Measurements from ENCODE around the gene PDE7B.

PDE7B gene

GRCh38 chr6:135939208-135939591, 87.7 kb downstream of the PDE7B start:
- Histone ChIP-seq H3F3A (ENCODE audit: insufficient read depth, low read length) (no peaks in the 10 kb centered on the region), H3K4me2 (ENCODE audit: low read depth, low read length) (no peak overlapping the region), H4K20me1 (ENCODE audit: insufficient read depth, low read length) (no peaks in the 10 kb centered on the region), H3K27ac (ENCODE audit: low read length) (no peak overlapping the region), H3K9me3 (replicated peaks; ENCODE audit: insufficient read depth, low read length) (no peaks in the 10 kb centered on the region), H3K27me3 (replicated peaks; ENCODE audit: insufficient read depth, low read length) (no peaks in the 10 kb centered on the region), H3K9me2 (replicated peaks; ENCODE audit: insufficient read depth, low read length) (no peaks in the 10 kb centered on the region), H2AFZ (ENCODE audit: low read length) (no peak overlapping the region), H3K4me1 (ENCODE audit: low read length) (no peaks in the 10 kb centered on the region), H3K79me2 (ENCODE audit: low read length) (no peaks in the 10 kb centered on the region), H3K4me3 (ENCODE audit: low read length) (no peak overlapping the region), H3K9ac (ENCODE audit: low read length) (no peak overlapping the region), H3K36me3 (replicated peaks; ENCODE audit: insufficient read depth, low read length) (no peaks in the 10 kb centered on the region)
- DNase-seq: no peak
- no peak for TF ChIP-seq CTCF (IDR thresholded peaks at IDR 0.05; ENCODE audit: low read length)
- TF ChIP-seq EZH2phosphoT487 (IDR thresholded peaks at IDR 0.05; ENCODE audit: low read length): no peak
- TF ChIP-seq EZH2 (optimal IDR thresholded peaks at IDR 0.05; ENCODE audit: low read depth, low read length): no peak

GRCh38 chr6:135940616-135941167, 89.2 kb downstream of the PDE7B start:
- H3K27me3 ChIP-seq (replicated peaks; ENCODE audit: insufficient read depth, low read length): no peaks in the 10 kb centered on the region
- H3K36me3 ChIP-seq (replicated peaks; ENCODE audit: insufficient read depth, low read length): no peaks in the 10 kb centered on the region
- TF ChIP-seq CTCF (IDR thresholded peaks at IDR 0.05; ENCODE audit: low read length): no peak
- TF ChIP-seq EZH2 (optimal IDR thresholded peaks at IDR 0.05; ENCODE audit: low read depth, low read length): no peak
- TF ChIP-seq EZH2phosphoT487 (IDR thresholded peaks at IDR 0.05; ENCODE audit: low read length): no peak
- no peak overlapping the region for H3K27ac ChIP-seq (ENCODE audit: low read length)
- H4K20me1 ChIP-seq (ENCODE audit: insufficient read depth, low read length): no peaks in the 10 kb centered on the region
- no peaks in the 10 kb centered on the region for H3K4me1 ChIP-seq (ENCODE audit: low read length)
- H3K79me2 ChIP-seq (ENCODE audit: low read length): no peaks in the 10 kb centered on the region
- no peaks in the 10 kb centered on the region for H3K9me2 ChIP-seq (replicated peaks; ENCODE audit: insufficient read depth, low read length)
- H3K4me3 ChIP-seq (ENCODE audit: low read length): no peak overlapping the region
- no peak overlapping the region for H2AFZ ChIP-seq (ENCODE audit: low read length)
- H3K4me2 ChIP-seq (ENCODE audit: low read depth, low read length): no peak overlapping the region
- DNase-seq: no peak
- H3K9me3 ChIP-seq (replicated peaks; ENCODE audit: insufficient read depth, low read length): no peaks in the 10 kb centered on the region
- no peaks in the 10 kb centered on the region for H3F3A ChIP-seq (ENCODE audit: insufficient read depth, low read length)
- H3K9ac ChIP-seq (ENCODE audit: low read length): no peak overlapping the region

- H3K27me3 ChIP-seq (replicated peaks; ENCODE audit: insufficient read depth, low read length): no peaks in the 10 kb centered on the region
- no peak overlapping the region for H3K27ac ChIP-seq (ENCODE audit: low read length)
- no peak overlapping the region for H3K4me3 ChIP-seq (ENCODE audit: low read length)
- no peaks in the 10 kb centered on the region for H3F3A ChIP-seq (ENCODE audit: insufficient read depth, low read length)
- no peak for DNase-seq
- no peak overlapping the region for H3K9ac ChIP-seq (ENCODE audit: low read length)
- no peaks in the 10 kb centered on the region for H3K4me1 ChIP-seq (ENCODE audit: low read length)
- H3K9me2 ChIP-seq (replicated peaks; ENCODE audit: insufficient read depth, low read length): no peaks in the 10 kb centered on the region
- H2AFZ ChIP-seq (ENCODE audit: low read length): no peak overlapping the region
- H3K9me3 ChIP-seq (replicated peaks; ENCODE audit: insufficient read depth, low read length): no peaks in the 10 kb centered on the region
- no peaks in the 10 kb centered on the region for H3K79me2 ChIP-seq (ENCODE audit: low read length)
- TF ChIP-seq EZH2 (optimal IDR thresholded peaks at IDR 0.05; ENCODE audit: low read depth, low read length) (no peak), EZH2phosphoT487 (IDR thresholded peaks at IDR 0.05; ENCODE audit: low read length) (no peak), CTCF (IDR thresholded peaks at IDR 0.05; ENCODE audit: low read length) (no peak)
- H4K20me1 ChIP-seq (ENCODE audit: insufficient read depth, low read length): no peaks in the 10 kb centered on the region
- H3K4me2 ChIP-seq (ENCODE audit: low read depth, low read length): no peak overlapping the region
- no peaks in the 10 kb centered on the region for H3K36me3 ChIP-seq (replicated peaks; ENCODE audit: insufficient read depth, low read length)
Measured at GRCh38 chr6:135941275-135942025, 89.9 kb downstream of the PDE7B start.

All from MM.1S (cell line).